Globus pallidus (tissue), 1 donor: ENCODE results near the gene AKR1D1.
"Not testable (repeated sequence)": the region's sequence is repeated elsewhere in the genome, so short reads cannot be mapped to it uniquely, and the experiment has no call there.

Experiments used
- DNase-seq: peaks from one replicate; pipeline ENCODE4 v3.0.0-alpha.2; 2015; ENCODE audit warnings: low spot score

Gene AKR1D1

GRCh38 chr7:138122162-138122561 is 45.9 kb downstream of the AKR1D1 start:
- DNase-seq, result no peak

GRCh38 chr7:138125119-138125518 is 48.9 kb downstream of the AKR1D1 start:
- DNase-seq, result no peak

- DNase-seq, result peak; percentile 40
These were observed 49.4 kb downstream of the AKR1D1 start for GRCh38 chr7:138125598-138126111.

- no peak for DNase-seq
These were observed 50.7 kb downstream of the AKR1D1 start for GRCh38 chr7:138126928-138127327.

GRCh38 chr7:138127996-138128395 is 51.7 kb downstream of the AKR1D1 start:
- DNase-seq, result no peak

GRCh38 chr7:138129551-138130165 is 53.4 kb downstream of the AKR1D1 start:
- no peak for DNase-seq

GRCh38 chr7:138137423-138138171 is 61.3 kb downstream of the AKR1D1 start:
- DNase-seq, result no peak

GRCh38 chr7:138138244-138138643 is 62.0 kb downstream of the AKR1D1 start:
- no peak for DNase-seq

GRCh38 chr7:138142583-138143201 is 66.4 kb downstream of the AKR1D1 start:
- no peak for DNase-seq

GRCh38 chr7:138144958-138145357 is 68.7 kb downstream of the AKR1D1 start:
- no peak for DNase-seq

GRCh38 chr7:138146221-138146620 is 70.0 kb downstream of the AKR1D1 start:
- not testable (repeated sequence) for DNase-seq

- DNase-seq, result not testable (repeated sequence)
These were observed 70.8 kb downstream of the AKR1D1 start for GRCh38 chr7:138146757-138147734.

- DNase-seq, result no peak
These were observed 75.7 kb downstream of the AKR1D1 start for GRCh38 chr7:138151731-138152577.

- DNase-seq, result no peak
These were observed 78.4 kb downstream of the AKR1D1 start for GRCh38 chr7:138154661-138155060.

- no peak for DNase-seq
These were observed 81.4 kb downstream of the AKR1D1 start for GRCh38 chr7:138157702-138158101.

GRCh38 chr7:138158739-138159528 is 82.7 kb downstream of the AKR1D1 start:
- no peak for DNase-seq

GRCh38 chr7:138161600-138162081 is 85.4 kb downstream of the AKR1D1 start:
- DNase-seq, result peak; percentile 82

GRCh38 chr7:138162236-138162635 is 86.0 kb downstream of the AKR1D1 start:
- DNase-seq, result no peak

- DNase-seq, result no peak
These were observed 87.5 kb downstream of the AKR1D1 start for GRCh38 chr7:138163800-138164199.

GRCh38 chr7:138164804-138165203 is 88.5 kb downstream of the AKR1D1 start:
- no peak for DNase-seq
